ENCODE data around the gene CASK. TPM values are rescaled to one million over a fixed set of nuclear protein-coding genes. Genes with fewer than 3 reads are reported as not detected.

The CASK gene
- total RNA-seq, 1 experiment from 2014 or later = 54.6 TPM

DNA sequence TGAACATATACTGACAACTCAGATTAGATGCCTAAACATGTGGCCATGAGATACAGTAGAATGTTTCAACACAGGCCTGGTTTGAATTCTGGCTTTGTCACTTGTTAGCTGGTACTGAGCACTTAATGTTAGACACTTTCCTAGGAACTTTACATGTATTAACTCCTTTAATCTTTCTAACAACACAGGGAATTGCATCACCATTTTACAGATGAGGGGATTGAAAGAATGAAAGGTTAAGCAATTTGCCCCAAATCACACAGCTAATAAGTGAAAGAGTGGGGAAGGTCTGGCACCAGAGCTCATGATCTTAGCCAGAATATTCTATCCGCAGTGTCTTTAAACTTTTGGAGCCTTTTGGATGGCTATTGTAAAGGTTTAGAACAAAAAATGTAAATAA is 380.3 kb downstream of the CASK start:
- TF ChIP-seq OVOL2 (CRISPR knock-in tag; IDR thresholded peaks at IDR 0.05; ENCODE audit: borderline replicate concordance) (no peak), NR2C2 (CRISPR knock-in tag; IDR thresholded peaks at IDR 0.05) (no peak), ZNF671 (CRISPR knock-in tag; IDR thresholded peaks at IDR 0.05) (no peak), RELA (CRISPR knock-in tag; IDR thresholded peaks at IDR 0.05; ENCODE audit: borderline replicate concordance) (no peak), CBFB (CRISPR knock-in tag; IDR thresholded peaks at IDR 0.05; ENCODE audit: low read depth) (no peak)
- TF ChIP-seq, protein P1, sequence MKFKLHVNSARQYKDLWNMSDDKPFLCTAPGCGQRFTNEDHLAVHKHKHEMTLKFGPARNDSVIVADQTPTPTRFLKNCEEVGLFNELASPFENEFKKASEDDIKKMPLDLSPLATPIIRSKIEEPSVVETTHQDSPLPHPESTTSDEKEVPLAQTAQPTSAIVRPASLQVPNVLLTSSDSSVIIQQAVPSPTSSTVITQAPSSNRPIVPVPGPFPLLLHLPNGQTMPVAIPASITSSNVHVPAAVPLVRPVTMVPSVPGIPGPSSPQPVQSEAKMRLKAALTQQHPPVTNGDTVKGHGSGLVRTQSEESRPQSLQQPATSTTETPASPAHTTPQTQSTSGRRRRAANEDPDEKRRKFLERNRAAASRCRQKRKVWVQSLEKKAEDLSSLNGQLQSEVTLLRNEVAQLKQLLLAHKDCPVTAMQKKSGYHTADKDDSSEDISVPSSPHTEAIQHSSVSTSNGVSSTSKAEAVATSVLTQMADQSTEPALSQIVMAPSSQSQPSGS (CRISPR knock-in tag; IDR thresholded peaks at IDR 0.05; ENCODE audit: borderline replicate concordance, low read depth) = no peak
- DNase-seq (ENCODE audit: low spot score) (no peak), ATAC-seq (no peak)
- H3K36me3 Mint-ChIP-seq = peaks cover 8% of the 10 kb centered on the region
- H3K27me3 Mint-ChIP-seq (ENCODE audit: low read depth) = no peaks in the 10 kb centered on the region
- H3K9me3 Mint-ChIP-seq = no peaks in the 10 kb centered on the region
- no peak overlapping the region for H3K27ac Mint-ChIP-seq
- ChIA-PET CTCF (no interaction called here), POLR2A (no interaction called here)
- H3K4me3 Mint-ChIP-seq = no peak overlapping the region
- peaks cover 4% of the 10 kb centered on the region; the same call in 1 of the 2 replicates for H3K4me1 Mint-ChIP-seq

GRCh38 chrX:41542536-41542935 is 380.8 kb downstream of the CASK start:
- ChIA-PET POLR2A (no interaction called here), CTCF (no interaction called here)
- Mint-ChIP-seq H3K4me3 (no peak overlapping the region), H3K27ac (no peak overlapping the region), H3K36me3 (peaks cover 8% of the 10 kb centered on the region), H3K27me3 (ENCODE audit: low read depth) (no peaks in the 10 kb centered on the region), H3K9me3 (no peaks in the 10 kb centered on the region), H3K4me1 (peaks cover 4% of the 10 kb centered on the region; the same call in 1 of the 2 replicates)
- ATAC-seq = no peak
- no peak for DNase-seq (ENCODE audit: low spot score)
- TF ChIP-seq NR3C1 (CRISPR knock-in tag; conservative IDR thresholded peaks at IDR 0.05; ENCODE audit: low read depth) = no peak
- TF ChIP-seq ZNF317 (CRISPR knock-in tag; IDR thresholded peaks at IDR 0.05; ENCODE audit: borderline replicate concordance, low read depth) = no peak
- TF ChIP-seq ZNF121 (CRISPR knock-in tag; IDR thresholded peaks at IDR 0.05) = no peak
- TF ChIP-seq, protein P1 (CRISPR knock-in tag; IDR thresholded peaks at IDR 0.05; ENCODE audit: borderline replicate concordance, low read depth) = no peak
- TF ChIP-seq, protein P2, sequence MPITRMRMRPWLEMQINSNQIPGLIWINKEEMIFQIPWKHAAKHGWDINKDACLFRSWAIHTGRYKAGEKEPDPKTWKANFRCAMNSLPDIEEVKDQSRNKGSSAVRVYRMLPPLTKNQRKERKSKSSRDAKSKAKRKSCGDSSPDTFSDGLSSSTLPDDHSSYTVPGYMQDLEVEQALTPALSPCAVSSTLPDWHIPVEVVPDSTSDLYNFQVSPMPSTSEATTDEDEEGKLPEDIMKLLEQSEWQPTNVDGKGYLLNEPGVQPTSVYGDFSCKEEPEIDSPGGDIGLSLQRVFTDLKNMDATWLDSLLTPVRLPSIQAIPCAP (CRISPR knock-in tag; IDR thresholded peaks at IDR 0.05) = no peak
- no peak for TF ChIP-seq MYBL2 (CRISPR knock-in tag; IDR thresholded peaks at IDR 0.05)
- TF ChIP-seq, protein P3, sequence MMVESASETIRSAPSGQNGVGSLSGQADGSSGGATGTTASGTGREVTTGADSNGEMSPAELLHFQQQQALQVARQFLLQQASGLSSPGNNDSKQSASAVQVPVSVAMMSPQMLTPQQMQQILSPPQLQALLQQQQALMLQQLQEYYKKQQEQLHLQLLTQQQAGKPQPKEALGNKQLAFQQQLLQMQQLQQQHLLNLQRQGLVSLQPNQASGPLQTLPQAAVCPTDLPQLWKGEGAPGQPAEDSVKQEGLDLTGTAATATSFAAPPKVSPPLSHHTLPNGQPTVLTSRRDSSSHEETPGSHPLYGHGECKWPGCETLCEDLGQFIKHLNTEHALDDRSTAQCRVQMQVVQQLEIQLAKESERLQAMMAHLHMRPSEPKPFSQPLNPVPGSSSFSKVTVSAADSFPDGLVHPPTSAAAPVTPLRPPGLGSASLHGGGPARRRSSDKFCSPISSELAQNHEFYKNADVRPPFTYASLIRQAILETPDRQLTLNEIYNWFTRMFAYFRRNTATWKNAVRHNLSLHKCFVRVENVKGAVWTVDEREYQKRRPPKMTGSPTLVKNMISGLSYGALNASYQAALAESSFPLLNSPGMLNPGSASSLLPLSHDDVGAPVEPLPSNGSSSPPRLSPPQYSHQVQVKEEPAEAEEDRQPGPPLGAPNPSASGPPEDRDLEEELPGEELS (CRISPR knock-in tag; IDR thresholded peaks at IDR 0.05) = no peak
- TF ChIP-seq SMAD3 (CRISPR knock-in tag; IDR thresholded peaks at IDR 0.05; ENCODE audit: borderline replicate concordance) = no peak
- TF ChIP-seq USF1 (CRISPR knock-in tag; IDR thresholded peaks at IDR 0.05) = no peak
- TF ChIP-seq ZNF671 (CRISPR knock-in tag; IDR thresholded peaks at IDR 0.05) = no peak
- no peak for TF ChIP-seq GTF2I (CRISPR knock-in tag; conservative IDR thresholded peaks at IDR 0.05)
- TF ChIP-seq ESRRA (CRISPR knock-in tag; IDR thresholded peaks at IDR 0.05; ENCODE audit: borderline replicate concordance) = no peak

DNA sequence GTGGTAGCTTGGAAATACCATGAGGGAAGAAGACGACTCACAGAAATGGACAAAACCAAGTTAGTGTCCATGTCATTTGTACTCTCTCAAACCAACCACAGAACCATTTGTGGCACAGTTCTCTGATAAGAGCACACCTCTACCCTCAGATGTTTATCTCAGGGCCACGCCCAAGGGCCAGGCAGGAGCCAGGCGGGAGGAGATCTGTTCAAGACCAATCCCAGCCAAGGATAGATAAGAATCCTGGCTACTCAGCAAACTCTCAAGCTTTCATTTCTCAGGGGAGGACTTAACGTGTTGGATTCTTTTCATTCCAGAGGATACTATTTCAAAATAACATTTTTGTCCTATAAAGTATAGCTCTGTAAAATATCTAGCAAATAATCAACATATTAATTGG is 381.2 kb downstream of the CASK start:
- peaks cover 8% of the 10 kb centered on the region for H3K36me3 Mint-ChIP-seq
- DNase-seq (ENCODE audit: low spot score) (no peak), ATAC-seq (no peak)
- H3K4me1 Mint-ChIP-seq = peaks cover 4% of the 10 kb centered on the region; the same call in 1 of the 2 replicates
- ChIA-PET CTCF (no interaction called here), POLR2A (no interaction called here)
- H3K27me3 Mint-ChIP-seq (ENCODE audit: low read depth) = no peaks in the 10 kb centered on the region
- TF ChIP-seq PRDM15 (CRISPR knock-in tag; IDR thresholded peaks at IDR 0.05) (no peak), SOX15 (CRISPR knock-in tag; IDR thresholded peaks at IDR 0.05) (no peak)
- H3K9me3 Mint-ChIP-seq = no peaks in the 10 kb centered on the region
- H3K4me3 Mint-ChIP-seq = no peak overlapping the region
- H3K27ac Mint-ChIP-seq = peak overlapping the region; percentile 36; the same call in 1 of the 2 replicates

All from WTC11 (cell line).